ENCODE data around the gene CLDN9.
A peak's percentile ranks its signal among the peaks of the same experiment; 100 is the strongest.

CLDN9 gene

DNA sequence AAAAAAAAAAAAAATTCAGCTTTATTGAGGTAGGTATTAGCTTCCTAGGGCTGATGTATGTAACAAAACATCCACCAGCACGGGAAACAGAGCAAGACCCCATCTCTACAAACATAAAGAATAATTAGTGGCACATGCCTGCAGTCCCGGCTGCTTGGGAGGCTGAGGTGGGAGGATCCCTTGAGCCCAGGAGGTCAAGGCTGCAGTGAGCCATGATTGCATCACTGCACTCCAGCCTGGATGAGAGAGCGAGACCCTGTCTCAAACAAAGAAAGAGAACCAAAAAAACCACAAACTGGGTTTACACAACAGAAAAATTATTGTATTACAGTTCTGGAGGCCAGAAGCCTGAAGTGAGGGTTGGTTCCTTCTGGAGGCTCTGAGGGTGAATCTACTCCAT, 29.7 kb downstream of the CLDN9 start:
- H3K4me1 ChIP-seq (ENCODE audit: control insufficient read depth, insufficient read depth, low read length), result no peaks in the 10 kb centered on the region
- H3K27ac ChIP-seq (ENCODE audit: extremely low read depth, low read depth, low read length), result no peak overlapping the region
- no peak overlapping the region for H3K4me3 ChIP-seq (ENCODE audit: low read depth, low read length)
- CTCF ChIA-PET, result interaction anchor here (7.2 kb wide), 1 partner anchor 13 kb away, joined by 87 read pairs; no protein-coding TSS in a partner anchor
- no peaks in the 10 kb centered on the region for H3K9me3 ChIP-seq (ENCODE audit: control insufficient read depth, insufficient read depth, low read depth, low read length)
- no peaks in the 10 kb centered on the region for H3K36me3 ChIP-seq (ENCODE audit: control insufficient read depth in 2 of 2, insufficient read depth in 1 of 2, low read length in 2 of 2)
- POLR2A ChIA-PET, result interaction anchor here (0.6 to 2.2 kb wide), 5 partner anchors 9 to 1727 kb away, joined by 3 to 9 read pairs (median 3); no protein-coding TSS in a partner anchor
- no peak for TF ChIP-seq SALL2 (tag by site-specific recombination; IDR thresholded peaks at IDR 0.05; ENCODE audit: borderline replicate concordance)
- TF ChIP-seq, protein P1, sequence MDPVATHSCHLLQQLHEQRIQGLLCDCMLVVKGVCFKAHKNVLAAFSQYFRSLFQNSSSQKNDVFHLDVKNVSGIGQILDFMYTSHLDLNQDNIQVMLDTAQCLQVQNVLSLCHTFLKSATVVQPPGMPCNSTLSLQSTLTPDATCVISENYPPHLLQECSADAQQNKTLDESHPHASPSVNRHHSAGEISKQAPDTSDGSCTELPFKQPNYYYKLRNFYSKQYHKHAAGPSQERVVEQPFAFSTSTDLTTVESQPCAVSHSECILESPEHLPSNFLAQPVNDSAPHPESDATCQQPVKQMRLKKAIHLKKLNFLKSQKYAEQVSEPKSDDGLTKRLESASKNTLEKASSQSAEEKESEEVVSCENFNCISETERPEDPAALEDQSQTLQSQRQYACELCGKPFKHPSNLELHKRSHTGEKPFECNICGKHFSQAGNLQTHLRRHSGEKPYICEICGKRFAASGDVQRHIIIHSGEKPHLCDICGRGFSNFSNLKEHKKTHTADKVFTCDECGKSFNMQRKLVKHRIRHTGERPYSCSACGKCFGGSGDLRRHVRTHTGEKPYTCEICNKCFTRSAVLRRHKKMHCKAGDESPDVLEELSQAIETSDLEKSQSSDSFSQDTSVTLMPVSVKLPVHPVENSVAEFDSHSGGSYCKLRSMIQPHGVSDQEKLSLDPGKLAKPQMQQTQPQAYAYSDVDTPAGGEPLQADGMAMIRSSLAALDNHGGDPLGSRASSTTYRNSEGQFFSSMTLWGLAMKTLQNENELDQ (tag by site-specific recombination; IDR thresholded peaks at IDR 0.05; ENCODE audit: low read depth), result no peak
- TF ChIP-seq ZNF555 (tag by site-specific recombination; conservative IDR thresholded peaks at IDR 0.05), result no peak
- TF ChIP-seq YY1 (tag by site-specific recombination; IDR thresholded peaks at IDR 0.05), result no peak
- 0 out of 2 replicates have a peak, but pooled peaks have one; percentile 32 for TF ChIP-seq GLIS1 (tag by site-specific recombination; IDR thresholded peaks at IDR 0.05)
- TF ChIP-seq ZNF560 (tag by site-specific recombination; IDR thresholded peaks at IDR 0.05; ENCODE audit: borderline replicate concordance), result no peak

DNA sequence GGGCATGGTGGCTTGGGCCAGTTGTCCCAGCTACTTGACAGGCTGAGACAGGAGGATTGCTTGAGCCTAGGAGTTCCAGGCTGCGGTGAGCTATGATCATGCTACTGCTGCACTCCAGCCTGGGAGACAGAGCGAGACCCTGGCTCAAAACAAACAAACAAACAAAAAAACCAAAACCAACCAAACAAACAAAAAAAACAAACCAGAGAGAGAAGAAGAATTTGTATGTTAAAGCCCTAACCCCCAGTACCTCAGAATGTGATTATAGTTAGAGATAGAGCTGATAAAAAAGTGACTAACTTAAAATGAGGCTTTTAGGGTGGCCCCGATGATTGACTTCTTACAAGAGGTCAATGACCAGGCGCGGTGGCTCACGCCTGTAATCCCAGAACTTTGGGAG, 32.0 kb downstream of the CLDN9 start:
- POLR2A ChIA-PET, result no interaction called here

More for the DNA sequence above, 32.0 kb downstream of the CLDN9 start:
- CTCF ChIA-PET, result interaction anchor here (0.7 to 2.0 kb wide), 4 partner anchors 13 to 92 kb away, joined by 3 to 13 read pairs (median 6); no protein-coding TSS in a partner anchor
- Histone ChIP-seq H3K4me3 (ENCODE audit: low read depth, low read length) (no peak overlapping the region), H3K27ac (ENCODE audit: extremely low read depth, low read depth, low read length) (no peak overlapping the region), H3K9me3 (ENCODE audit: control insufficient read depth, insufficient read depth, low read depth, low read length) (no peaks in the 10 kb centered on the region), H3K36me3 (ENCODE audit: control insufficient read depth in 2 of 2, insufficient read depth in 1 of 2, low read length in 2 of 2) (no peaks in the 10 kb centered on the region), H3K4me1 (ENCODE audit: control insufficient read depth, insufficient read depth, low read length) (no peaks in the 10 kb centered on the region)
- TF ChIP-seq ZNF133 (tag by site-specific recombination; IDR thresholded peaks at IDR 0.05), result no peak
- TF ChIP-seq GFI1B (tag by site-specific recombination; IDR thresholded peaks at IDR 0.05), result no peak
- no peak for TF ChIP-seq KLF1 (tag by site-specific recombination; IDR thresholded peaks at IDR 0.05)
- TF ChIP-seq, protein P2, sequence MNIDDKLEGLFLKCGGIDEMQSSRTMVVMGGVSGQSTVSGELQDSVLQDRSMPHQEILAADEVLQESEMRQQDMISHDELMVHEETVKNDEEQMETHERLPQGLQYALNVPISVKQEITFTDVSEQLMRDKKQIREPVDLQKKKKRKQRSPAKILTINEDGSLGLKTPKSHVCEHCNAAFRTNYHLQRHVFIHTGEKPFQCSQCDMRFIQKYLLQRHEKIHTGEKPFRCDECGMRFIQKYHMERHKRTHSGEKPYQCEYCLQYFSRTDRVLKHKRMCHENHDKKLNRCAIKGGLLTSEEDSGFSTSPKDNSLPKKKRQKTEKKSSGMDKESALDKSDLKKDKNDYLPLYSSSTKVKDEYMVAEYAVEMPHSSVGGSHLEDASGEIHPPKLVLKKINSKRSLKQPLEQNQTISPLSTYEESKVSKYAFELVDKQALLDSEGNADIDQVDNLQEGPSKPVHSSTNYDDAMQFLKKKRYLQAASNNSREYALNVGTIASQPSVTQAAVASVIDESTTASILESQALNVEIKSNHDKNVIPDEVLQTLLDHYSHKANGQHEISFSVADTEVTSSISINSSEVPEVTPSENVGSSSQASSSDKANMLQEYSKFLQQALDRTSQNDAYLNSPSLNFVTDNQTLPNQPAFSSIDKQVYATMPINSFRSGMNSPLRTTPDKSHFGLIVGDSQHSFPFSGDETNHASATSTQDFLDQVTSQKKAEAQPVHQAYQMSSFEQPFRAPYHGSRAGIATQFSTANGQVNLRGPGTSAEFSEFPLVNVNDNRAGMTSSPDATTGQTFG (tag by site-specific recombination; IDR thresholded peaks at IDR 0.05; ENCODE audit: borderline replicate concordance), result no peak
- TF ChIP-seq ZNF560 (tag by site-specific recombination; IDR thresholded peaks at IDR 0.05; ENCODE audit: borderline replicate concordance), result no peak
- no peak for TF ChIP-seq ZNF768 (tag by site-specific recombination; IDR thresholded peaks at IDR 0.05)
- TF ChIP-seq ZNF311 (tag by site-specific recombination; IDR thresholded peaks at IDR 0.05; ENCODE audit: borderline replicate concordance), result no peak
- no peak for TF ChIP-seq ZNF785 (tag by site-specific recombination; IDR thresholded peaks at IDR 0.05)
- TF ChIP-seq ZNF416 (tag by site-specific recombination; IDR thresholded peaks at IDR 0.05), result no peak
- TF ChIP-seq, protein P3, sequence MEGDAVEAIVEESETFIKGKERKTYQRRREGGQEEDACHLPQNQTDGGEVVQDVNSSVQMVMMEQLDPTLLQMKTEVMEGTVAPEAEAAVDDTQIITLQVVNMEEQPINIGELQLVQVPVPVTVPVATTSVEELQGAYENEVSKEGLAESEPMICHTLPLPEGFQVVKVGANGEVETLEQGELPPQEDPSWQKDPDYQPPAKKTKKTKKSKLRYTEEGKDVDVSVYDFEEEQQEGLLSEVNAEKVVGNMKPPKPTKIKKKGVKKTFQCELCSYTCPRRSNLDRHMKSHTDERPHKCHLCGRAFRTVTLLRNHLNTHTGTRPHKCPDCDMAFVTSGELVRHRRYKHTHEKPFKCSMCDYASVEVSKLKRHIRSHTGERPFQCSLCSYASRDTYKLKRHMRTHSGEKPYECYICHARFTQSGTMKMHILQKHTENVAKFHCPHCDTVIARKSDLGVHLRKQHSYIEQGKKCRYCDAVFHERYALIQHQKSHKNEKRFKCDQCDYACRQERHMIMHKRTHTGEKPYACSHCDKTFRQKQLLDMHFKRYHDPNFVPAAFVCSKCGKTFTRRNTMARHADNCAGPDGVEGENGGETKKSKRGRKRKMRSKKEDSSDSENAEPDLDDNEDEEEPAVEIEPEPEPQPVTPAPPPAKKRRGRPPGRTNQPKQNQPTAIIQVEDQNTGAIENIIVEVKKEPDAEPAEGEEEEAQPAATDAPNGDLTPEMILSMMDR (tag by site-specific recombination; IDR thresholded peaks at IDR 0.05), result no peak
- no peak for TF ChIP-seq ZNF624 (tag by site-specific recombination; IDR thresholded peaks at IDR 0.05)
- no peak for TF ChIP-seq ZNF426 (tag by site-specific recombination; IDR thresholded peaks at IDR 0.05)
- TF ChIP-seq ZNF341 (tag by site-specific recombination; IDR thresholded peaks at IDR 0.05; ENCODE audit: low read depth), result no peak
- no peak for TF ChIP-seq ZNF473 (tag by site-specific recombination; IDR thresholded peaks at IDR 0.05)

All from HEK293 (cell line).